ENCODE data around the gene ACP5. TPM values are rescaled to one million over a fixed set of nuclear protein-coding genes. Genes with fewer than 3 reads are reported as not detected.
"Not testable (repeated sequence)": the region's sequence is repeated elsewhere in the genome, so short reads cannot be mapped to it uniquely, and the experiment has no call there.

Gene ACP5
- total RNA-seq, 4 donors from 2014 or later = 2.5 to 7.7 (median 5.8) TPM

GRCh38 chr19:11566164-11566563 is 11.3 kb downstream of the ACP5 start:
- no peak for DNase-seq
- H3K4me1 ChIP-seq = no peaks in the 10 kb centered on the region
- TF ChIP-seq CTCF (IDR thresholded peaks at IDR 0.05) = no peak
- TF ChIP-seq POLR2A (IDR thresholded peaks at IDR 0.05) = no peak

GRCh38 chr19:11565649-11565980 is 11.8 kb downstream of the ACP5 start:
- H3K27me3 ChIP-seq; H3K27ac ChIP-seq; DNase-seq; H3K9me3 ChIP-seq; H3K4me3 ChIP-seq; H3K36me3 ChIP-seq; intact Hi-C loops (cut with DNase I; ENCODE audit: low total_unique reads); H3K4me1 ChIP-seq: not testable (repeated sequence)

More at GRCh38 chr19:11566164-11566563, 11.3 kb downstream of the ACP5 start:
- no peak overlapping the region for H3K27ac ChIP-seq
- H3K4me3 ChIP-seq = no peak overlapping the region
- no peaks in the 10 kb centered on the region for H3K36me3 ChIP-seq
- H3K9me3 ChIP-seq = no peaks in the 10 kb centered on the region
- intact Hi-C loops (cut with DNase I; ENCODE audit: low total_unique reads) = no loop called here
- no peaks in the 10 kb centered on the region for H3K27me3 ChIP-seq

DNA sequence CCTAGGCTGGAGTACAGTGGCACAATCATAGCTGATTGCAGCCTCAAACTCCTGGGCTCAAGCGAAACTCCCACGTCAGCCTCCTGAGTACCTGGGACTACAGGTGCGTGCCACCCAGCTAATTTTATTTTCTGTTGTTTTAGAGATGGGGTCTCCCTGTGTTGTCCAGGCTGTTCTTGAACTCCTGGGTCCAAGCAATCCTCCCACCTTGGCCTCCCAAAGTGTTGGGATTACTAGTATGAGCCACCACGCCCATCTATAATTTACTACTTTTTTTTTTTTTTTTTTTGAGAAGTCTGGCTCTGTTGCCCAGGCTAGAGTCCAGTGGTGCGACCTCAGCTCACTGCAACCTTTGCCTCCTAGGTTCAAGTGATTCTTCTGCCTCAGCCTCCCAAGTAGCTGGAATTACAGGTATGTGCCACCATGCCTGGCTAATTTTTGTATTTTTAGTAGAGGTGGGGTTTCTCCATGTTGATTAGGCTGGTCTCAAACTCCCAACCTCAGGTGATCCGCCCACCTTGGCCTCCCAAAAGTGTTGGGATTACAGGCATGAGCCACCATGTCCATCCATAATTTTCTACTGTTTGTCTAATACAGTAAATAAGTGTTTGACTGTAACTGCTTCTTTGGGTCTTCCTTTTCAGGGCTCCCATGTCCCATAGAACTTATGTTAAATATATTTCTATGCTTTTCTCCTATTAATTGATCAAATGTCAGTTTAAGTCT is 13.2 kb downstream of the ACP5 start:
- H3K4me1 ChIP-seq; H3K36me3 ChIP-seq; intact Hi-C loops (cut with DNase I; ENCODE audit: low total_unique reads); DNase-seq; H3K27ac ChIP-seq; H3K9me3 ChIP-seq; H3K27me3 ChIP-seq; H3K4me3 ChIP-seq: not testable (repeated sequence)

- Histone ChIP-seq H3K36me3 (no peaks in the 10 kb centered on the region), H3K4me3 (no peak overlapping the region), H3K4me1 (no peaks in the 10 kb centered on the region), H3K27me3 (no peaks in the 10 kb centered on the region), H3K27ac (no peak overlapping the region), H3K9me3 (no peaks in the 10 kb centered on the region)
- no peak for TF ChIP-seq CTCF (IDR thresholded peaks at IDR 0.05)
- TF ChIP-seq POLR2A (IDR thresholded peaks at IDR 0.05) = no peak
- intact Hi-C loops (cut with DNase I; ENCODE audit: low total_unique reads) = no loop called here
- DNase-seq = no peak
These were observed 13.9 kb downstream of the ACP5 start for GRCh38 chr19:11563532-11563931.

GRCh38 chr19:11560404-11561051 is 16.9 kb downstream of the ACP5 start:
- peak; percentile 17 to 63 (median 54) for TF ChIP-seq CTCF (IDR thresholded peaks at IDR 0.05)
- no peak for TF ChIP-seq POLR2A (IDR thresholded peaks at IDR 0.05)
- H3K27me3 ChIP-seq = no peaks in the 10 kb centered on the region
- H3K4me1 ChIP-seq = peaks cover 0 to 8% of the 10 kb centered on the region in 2 donors
- intact Hi-C loops (cut with DNase I; ENCODE audit: low total_unique reads) = no loop called here
- H3K27ac ChIP-seq = no peak overlapping the region
- no peak for DNase-seq
- no peaks in the 10 kb centered on the region for H3K9me3 ChIP-seq
- H3K4me3 ChIP-seq = no peak overlapping the region
- H3K36me3 ChIP-seq = no peaks in the 10 kb centered on the region

All from uterus (tissue), 4 donors.